Medulla oblongata (tissue), 1 donor: ENCODE data around the gene RAD52.

Source experiments
- DNase-seq: peaks from one replicate; pipeline ENCODE4 v3.0.0-alpha.2; 2015; ENCODE audit errors: extremely low spot score

RAD52 gene

GRCh38 chr12:870378-870777 lies 79.1 kb downstream of the RAD52 start:
- DNase-seq: no peak

DNA sequence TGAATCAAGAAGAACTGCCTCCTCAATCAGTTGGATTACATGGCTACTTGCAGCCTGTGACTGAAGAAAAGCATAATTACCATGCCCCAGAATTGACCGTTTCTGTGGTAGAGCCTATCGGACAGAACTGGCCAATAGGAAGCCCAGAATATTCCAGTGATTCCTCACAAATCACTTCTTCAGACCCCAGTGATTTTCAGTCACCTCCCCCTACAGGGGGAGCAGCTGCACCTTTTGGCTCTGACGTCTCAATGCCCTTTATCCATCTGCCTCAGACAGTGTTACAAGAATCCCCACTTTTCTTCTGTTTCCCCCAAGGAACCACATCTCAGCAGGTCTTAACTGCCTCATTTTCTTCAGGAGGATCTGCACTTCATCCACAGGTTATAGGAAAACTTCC lies 80.8 kb downstream of the RAD52 start:
- DNase-seq: no peak

GRCh38 chr12:867905-868304 lies 81.6 kb downstream of the RAD52 start:
- no peak for DNase-seq

DNA sequence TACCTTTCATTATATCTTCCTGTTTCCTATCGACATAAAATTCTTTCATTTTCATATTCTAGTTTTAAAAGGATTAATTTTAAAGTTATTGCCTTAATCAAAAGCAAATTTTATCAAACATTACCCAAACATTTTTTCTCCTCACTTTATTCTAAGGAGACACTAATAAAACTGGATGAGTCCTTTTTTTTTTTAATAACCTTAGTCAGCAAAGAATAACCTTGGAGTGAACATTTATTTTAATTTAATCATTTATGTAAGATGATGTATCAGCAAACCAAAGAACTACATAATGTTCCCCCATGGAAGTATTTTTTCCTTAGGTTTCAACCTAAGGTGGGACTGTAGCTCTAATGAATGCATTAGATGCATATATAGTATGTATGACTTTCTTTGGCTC lies 83.9 kb downstream of the RAD52 start:
- no peak for DNase-seq

GRCh38 chr12:863285-863684 lies 86.2 kb downstream of the RAD52 start:
- DNase-seq: no peak

DNA sequence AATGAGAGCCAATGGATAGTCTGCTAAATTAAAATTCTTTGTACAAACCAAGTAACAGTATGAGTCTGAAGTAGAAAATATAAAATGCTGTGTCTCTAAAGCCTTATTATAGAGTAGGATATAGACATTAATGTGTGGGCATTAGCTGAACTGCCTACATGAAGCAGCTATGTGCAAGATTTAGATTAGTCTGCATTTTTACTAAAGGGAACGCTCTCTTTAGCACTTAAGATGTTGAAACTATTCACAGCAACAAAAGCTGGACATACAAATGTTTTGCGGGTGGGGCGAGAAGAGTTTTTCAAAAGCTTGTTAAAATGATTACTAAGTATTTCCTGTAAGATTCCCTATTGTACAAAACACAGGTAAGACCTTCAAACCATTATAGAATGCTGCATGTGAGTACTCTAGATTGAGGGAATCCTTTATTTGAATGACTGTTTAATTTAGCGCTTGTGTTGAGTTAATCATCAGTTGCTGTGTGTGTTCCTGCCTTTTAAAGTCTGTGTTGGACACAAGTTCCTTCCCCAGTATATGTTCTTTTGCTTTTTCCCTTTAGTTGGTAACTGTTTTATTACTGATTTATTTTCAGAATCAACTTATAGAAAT lies 87.1 kb downstream of the RAD52 start:
- no peak for DNase-seq
